HepG2 (cell line): ENCODE data around the gene BRIP1. TPM values are rescaled to one million over a fixed set of nuclear protein-coding genes. Genes with fewer than 3 reads are reported as not detected.
A peak's percentile ranks its signal among the peaks of the same experiment; 100 is the strongest.

Source experiments
- ATAC-seq: fragments of 200-7000 bp; cut with Tn5 transposase; 3 replicates; pipeline ENCODE4 v1.9.1; 2020; ENCODE audit warnings: mild to moderate bottlenecking, moderate library complexity
- BruUV-seq: library from RNA; stranded (reverse); fragments of 400-500 nt; replicated peaks from 2 replicates; lab custom pipeline; 2021; lab: Mats Ljungman, UMichigan
- CTCF ChIA-PET: fragments of 300-600 bp; formaldehyde crosslinking; extraction: SDS; loops from one replicate; lab custom pipeline; 2021; ENCODE audit warnings: low total read pairs, inconsistent platforms, low intra/inter-chr PET ratio; lab: Yijun Ruan, JAX
- POLR2A ChIA-PET: fragments of 350-600 bp; sonication (Branson Sonifier 250); formaldehyde crosslinking; loops from one replicate; lab custom pipeline; 2020; ENCODE audit warnings: antibody characterized with exemption, inconsistent platforms; lab: Yijun Ruan, JAX
- DNase-seq: peaks from one replicate; pipeline ENCODE4 v3.0.0-alpha.2; 2015; ENCODE audit warnings: low spot score
- FAIRE-seq: peaks from 3 replicates; lab custom pipeline; 2011; peaks lifted over from hg19 to GRCh38; lab: Jason Lieb, UNC
- H2AFZ ChIP-seq: one replicate; pipeline ENCODE4 v1.6.1; 2011; ENCODE audit warnings: low read length, inconsistent platforms
- H3K27ac ChIP-seq: fragments of 300-600 bp; 3 replicates; pipeline ENCODE4 v1.8.0; 2011; ENCODE audit warnings: mixed run types, mild to moderate bottlenecking, mixed read lengths, low read length, inconsistent platforms; ENCODE audit not compliant: insufficient read depth; ENCODE audit errors: extremely low read length
- H3K27me3 ChIP-seq, 2 experiments: fragments of 200-600 bp in 1 of 2; 2 replicates in 1 of 2; 3 replicates in 1 of 2; pipeline versions ENCODE4 v1.6.0 to v1.8.0; 2011; ENCODE audit warnings: low read length in 2 of 2, mild to moderate bottlenecking in 2 of 2, moderate library complexity in 2 of 2, inconsistent platforms in 1 of 2; ENCODE audit not compliant: insufficient read depth in 2 of 2, control insufficient read depth in 1 of 2
- H3K36me3 ChIP-seq, 2 experiments: fragments of 200-600 bp in 1 of 2; replicated peaks in 1 of 2; 2 replicates in 1 of 2; 3 replicates in 1 of 2; pipeline versions ENCODE4 v1.5.1 to v1.8.0; 2011; ENCODE audit warnings: low read length in 2 of 2, inconsistent platforms in 1 of 2; ENCODE audit not compliant: insufficient read depth in 2 of 2, control insufficient read depth in 1 of 2
- H3K4me1 ChIP-seq: 2 replicates; pipeline ENCODE4 v1.5.1; 2012; ENCODE audit warnings: low read length, inconsistent platforms; ENCODE audit not compliant: insufficient read depth
- H3K4me2 ChIP-seq: 2 replicates; pipeline ENCODE4 v1.6.0; 2011; ENCODE audit warnings: low read depth, low read length, inconsistent platforms
- H3K4me3 ChIP-seq, 3 experiments: fragments of 200-600 bp in 1 of 3; sonication (generic), shearing (Covaris generic) in 1 of 3; replicated peaks in 1 of 3; 2 replicates each; pipeline ENCODE4 v1.5.1; 2011 to 2016; ENCODE audit warnings: low read length in 3 of 3, inconsistent platforms in 2 of 3, low read depth in 2 of 3, mild to moderate bottlenecking in 2 of 3, control low read depth in 1 of 3, mixed read lengths in 1 of 3; ENCODE audit not compliant: insufficient read depth in 1 of 3
- H3K79me2 ChIP-seq: one replicate; pipeline ENCODE4 v1.6.1; 2011; ENCODE audit warnings: low read length, inconsistent platforms; ENCODE audit not compliant: insufficient read depth
- H3K9ac ChIP-seq: 2 replicates; pipeline ENCODE4 v1.6.0; 2011; ENCODE audit warnings: mild to moderate bottlenecking, low read depth, low read length, inconsistent platforms; ENCODE audit not compliant: insufficient read depth
- H3K9me3 ChIP-seq: 2 replicates; pipeline ENCODE4 v1.5.1; 2012; ENCODE audit warnings: mild to moderate bottlenecking, low read length
- H4K20me1 ChIP-seq: 2 replicates; pipeline ENCODE4 v1.6.0; 2011; ENCODE audit warnings: inconsistent platforms, mild to moderate bottlenecking, low read length, moderate library complexity; ENCODE audit not compliant: insufficient read depth
- ARID2 ChIP-seq: sonication (generic); formaldehyde crosslinking; IDR thresholded peaks from 2 replicates; pipeline ENCODE4 v1.8.1; 2022; ENCODE audit warnings: mild to moderate bottlenecking, missing genetic modification reagents, borderline replicate concordance
- E2F1 ChIP-seq: sonication (generic); formaldehyde crosslinking; IDR thresholded peaks from 2 replicates; pipeline ENCODE4 v1.5.0; 2020; ENCODE audit warnings: missing genetic modification reagents
- FOXJ3 ChIP-seq: sonication (generic); formaldehyde crosslinking; IDR thresholded peaks from 2 replicates; pipeline ENCODE4 v1.4.0; 2020; ENCODE audit warnings: missing genetic modification reagents, mild to moderate bottlenecking, borderline replicate concordance
- PHF20 ChIP-seq: sonication (generic); formaldehyde crosslinking; IDR thresholded peaks from 2 replicates; pipeline ENCODE4 v1.5.0; 2020; ENCODE audit warnings: mild to moderate bottlenecking, missing genetic modification reagents
- PPARG ChIP-seq: conservative IDR thresholded peaks from 2 replicates; pipeline ENCODE4 v1.6.1; 2016; ENCODE audit warnings: missing biosample characterization, missing genetic modification reagents
- ZBTB42 ChIP-seq: sonication (generic); formaldehyde crosslinking; IDR thresholded peaks from 2 replicates; pipeline ENCODE4 v1.5.0; 2020; ENCODE audit warnings: mild to moderate bottlenecking, missing genetic modification reagents
- ZNF142 ChIP-seq: sonication (generic); formaldehyde crosslinking; IDR thresholded peaks from 2 replicates; pipeline ENCODE4 v1.4.0; 2020; ENCODE audit warnings: missing genetic modification reagents
- ZNF263 ChIP-seq: sonication (generic); formaldehyde crosslinking; IDR thresholded peaks from 2 replicates; pipeline ENCODE4 v1.4.0; 2020; ENCODE audit warnings: missing genetic modification reagents
- ZNF292 ChIP-seq: sonication (generic); formaldehyde crosslinking; IDR thresholded peaks from 2 replicates; pipeline ENCODE4 v1.8.1; 2022; ENCODE audit warnings: mild to moderate bottlenecking, low read depth, missing genetic modification reagents, borderline replicate concordance
- ZNF567 ChIP-seq: sonication (generic); formaldehyde crosslinking; IDR thresholded peaks from 2 replicates; pipeline ENCODE4 v1.8.1; 2023; ENCODE audit warnings: mild to moderate bottlenecking, missing genetic modification reagents, borderline replicate concordance
- ZNF570 ChIP-seq: sonication (generic); formaldehyde crosslinking; IDR thresholded peaks from 2 replicates; pipeline ENCODE4 v1.4.0; 2020; ENCODE audit warnings: mild to moderate bottlenecking, missing genetic modification reagents, borderline replicate concordance
- ZSCAN20 ChIP-seq: sonication (generic); formaldehyde crosslinking; IDR thresholded peaks from 2 replicates; pipeline ENCODE4 v1.4.0; 2020; ENCODE audit warnings: missing genetic modification reagents, mild to moderate bottlenecking, borderline replicate concordance
- WGBS: methylation state at CpG from one replicate; pipeline ENCODE4 v1.1.6; 2017; ENCODE audit warnings: low lambda C conversion rate; 5-methylcytosine and 5-hydroxymethylcytosine counted together
- in situ Hi-C: cut with HindIII; loops from 2 replicates; pipeline ENCODE4 v1.10.0; 2017; ENCODE audit warnings: low pct_unique_long_range_greater_than_20kb; ENCODE audit not compliant: extremely low pct_ligation_motif_present
- intact Hi-C: fragments of 100-400 bp; cut with micrococcal nuclease; formaldehyde crosslinking; loops from one replicate; pipeline ENCODE4 v1.10.0; 2022; ENCODE audit not compliant: unreplicated experiment
- polyA plus RNA-seq, 8 experiments: library from polyadenylated mRNA; depleted of rRNA in 3 of 8; stranded (reverse) in 7 of 8; unstranded in 1 of 8; fragments of >200 nt; fragmentation: Illumina TruSeq in 4 of 8; extraction: Trizol in 4 of 8; gene quantifications; 2 replicates each; pipeline versions ENCODE4 v1.2.1 to v1.2.3, GENCODE V29; 2011 to 2016; ENCODE audit warnings: low read depth in 4 of 8, missing spikeins in 1 of 8, mixed read lengths in 1 of 8; ENCODE audit not compliant: insufficient read depth in 1 of 8
- total RNA-seq, 5 experiments: library from RNA; depleted of rRNA; stranded (reverse); fragments of >200 nt; fragmentation: Illumina TruSeq; extraction: Trizol; gene quantifications; 2 replicates each; pipeline ENCODE4 v1.2.3, GENCODE V29; 2016; ENCODE audit warnings: low read depth in 1 of 5

Gene BRIP1
- total and polyA plus RNA-seq, 2 of the 13 experiments (the other 11 are each of a cell fraction or from before 2014, with no cell fraction given): 3.8 to 27.7 TPM

DNA sequence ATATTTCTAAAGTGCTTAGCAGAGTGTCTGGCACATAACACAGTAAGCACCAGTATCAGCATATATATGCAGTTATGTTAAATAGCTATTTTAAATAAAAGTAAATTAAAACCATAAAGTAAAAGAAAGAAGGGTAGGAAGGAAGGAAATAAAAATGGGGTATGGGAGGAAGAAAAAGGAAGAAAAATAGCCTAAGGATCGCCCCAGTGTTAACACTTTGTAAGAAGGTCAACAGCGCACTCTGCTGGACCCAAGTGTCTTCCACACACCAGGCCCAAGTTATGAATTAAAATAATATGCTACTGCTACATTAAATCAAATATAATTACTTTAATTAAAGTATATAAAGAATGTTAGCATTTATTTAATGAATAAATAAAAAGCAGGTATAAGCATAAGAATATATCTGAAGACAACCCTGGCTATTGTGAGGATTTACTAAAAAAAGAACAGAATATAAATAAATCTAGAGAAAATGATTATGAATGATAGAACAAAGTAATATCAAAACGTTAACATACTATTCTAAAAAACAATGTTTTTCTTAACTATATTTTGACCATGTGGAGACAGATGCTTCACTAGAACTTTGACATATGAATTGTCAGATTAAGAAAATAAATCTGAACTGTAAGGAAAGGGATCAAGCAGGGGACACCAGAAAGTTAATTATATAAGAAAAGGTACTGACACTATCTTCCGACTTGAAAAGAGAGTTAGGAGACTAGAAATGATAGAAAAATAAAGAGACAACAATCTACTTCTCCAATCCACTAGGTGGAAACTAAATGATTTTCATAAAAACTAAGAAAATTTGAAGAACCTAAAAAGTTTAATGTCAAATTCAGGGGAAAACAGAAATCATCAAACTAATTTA lies 25.9 kb downstream of the BRIP1 start (continued):
- TF ChIP-seq E2F1 (CRISPR knock-in tag) (peak; percentile 42; the same call in 1 of the 2 replicates), ZSCAN20 (CRISPR knock-in tag) (no peak), FOXJ3 (CRISPR knock-in tag) (no peak), ZNF567 (no peak), ZNF292 (CRISPR knock-in tag) (no peak), ARID2 (no peak)
- TF ChIP-seq, all 625 proteins: peak for 10

GRCh38 chr17:61836266-61837174 lies 26.8 kb downstream of the BRIP1 start:
- no peaks in the 10 kb centered on the region for H3K27me3 ChIP-seq
- intact Hi-C loops: loop anchor here (1.0 to 5.0 kb wide), 2 partner anchors 200 to 424 kb away; no protein-coding TSS in a partner anchor
- ATAC-seq: no peak
- no peak for FAIRE-seq
- no peaks in the 10 kb centered on the region for H3K79me2 ChIP-seq
- H3K4me3 ChIP-seq: no peak overlapping the region
- no peak overlapping the region for H3K9ac ChIP-seq
- no TSS peak for BruUV-seq
- POLR2A ChIA-PET: no interaction called here
- peaks cover 0 to 4% of the 10 kb centered on the region in 2 experiments; a peak in 4 of 5 replicates for H3K36me3 ChIP-seq
- H3K9me3 ChIP-seq: no peaks in the 10 kb centered on the region
- no peak for DNase-seq
- CTCF ChIA-PET: interaction anchor here (0.8 to 3.8 kb wide), 4 partner anchors 198 to 426 kb away, joined by 3 to 73 read pairs (median 3); no protein-coding TSS in a partner anchor
- no peak overlapping the region for H3K27ac ChIP-seq
- H3K4me2 ChIP-seq: no peak overlapping the region
- in situ Hi-C loops: loop anchor here (5.0 to 25.0 kb wide), 3 partner anchors 199 to 824 kb away; no protein-coding TSS in a partner anchor
- H4K20me1 ChIP-seq: no peaks in the 10 kb centered on the region
- H2AFZ ChIP-seq: no peak overlapping the region
- no peaks in the 10 kb centered on the region for H3K4me1 ChIP-seq
- 92% methylated on average over 3 of the region's 3 CpGs for WGBS
- TF ChIP-seq PPARG (CRISPR knock-in tag) (no peak), ZNF142 (CRISPR knock-in tag) (no peak), ZNF570 (no peak), ZBTB42 (CRISPR knock-in tag) (no peak), ZNF263 (no peak), PHF20 (CRISPR knock-in tag) (no peak)
